Retinal pigment epithelial cell (primary cell): ENCODE data around the gene ZNF407.

Source experiments
- DNase-seq: peaks from one replicate; pipeline ENCODE4 v3.0.0-alpha.2; 2010; ENCODE audit warnings: low read depth
- H3K4me3 ChIP-seq: 2 replicates; pipeline ENCODE4 v1.5.1; 2011; ENCODE audit warnings: mild to moderate bottlenecking, low read length, control low read depth, moderate library complexity
- TF ChIP-seq, protein P1 (sequence below): conservative IDR thresholded peaks from 2 replicates; pipeline ENCODE4 v1.5.1; 2011; ENCODE audit warnings: low read depth, low read length, control low read depth, inconsistent platforms

The ZNF407 gene

GRCh38 chr18:75003039-75003438 is 405.4 kb downstream of the ZNF407 start:
- DNase-seq = no peak
- H3K4me3 ChIP-seq = no peak overlapping the region
- TF ChIP-seq, protein P1, sequence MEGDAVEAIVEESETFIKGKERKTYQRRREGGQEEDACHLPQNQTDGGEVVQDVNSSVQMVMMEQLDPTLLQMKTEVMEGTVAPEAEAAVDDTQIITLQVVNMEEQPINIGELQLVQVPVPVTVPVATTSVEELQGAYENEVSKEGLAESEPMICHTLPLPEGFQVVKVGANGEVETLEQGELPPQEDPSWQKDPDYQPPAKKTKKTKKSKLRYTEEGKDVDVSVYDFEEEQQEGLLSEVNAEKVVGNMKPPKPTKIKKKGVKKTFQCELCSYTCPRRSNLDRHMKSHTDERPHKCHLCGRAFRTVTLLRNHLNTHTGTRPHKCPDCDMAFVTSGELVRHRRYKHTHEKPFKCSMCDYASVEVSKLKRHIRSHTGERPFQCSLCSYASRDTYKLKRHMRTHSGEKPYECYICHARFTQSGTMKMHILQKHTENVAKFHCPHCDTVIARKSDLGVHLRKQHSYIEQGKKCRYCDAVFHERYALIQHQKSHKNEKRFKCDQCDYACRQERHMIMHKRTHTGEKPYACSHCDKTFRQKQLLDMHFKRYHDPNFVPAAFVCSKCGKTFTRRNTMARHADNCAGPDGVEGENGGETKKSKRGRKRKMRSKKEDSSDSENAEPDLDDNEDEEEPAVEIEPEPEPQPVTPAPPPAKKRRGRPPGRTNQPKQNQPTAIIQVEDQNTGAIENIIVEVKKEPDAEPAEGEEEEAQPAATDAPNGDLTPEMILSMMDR = no peak

GRCh38 chr18:75003764-75004690 is 406.4 kb downstream of the ZNF407 start:
- no peak for DNase-seq
- H3K4me3 ChIP-seq = no peak overlapping the region
- TF ChIP-seq, protein P1 = no peak

DNA sequence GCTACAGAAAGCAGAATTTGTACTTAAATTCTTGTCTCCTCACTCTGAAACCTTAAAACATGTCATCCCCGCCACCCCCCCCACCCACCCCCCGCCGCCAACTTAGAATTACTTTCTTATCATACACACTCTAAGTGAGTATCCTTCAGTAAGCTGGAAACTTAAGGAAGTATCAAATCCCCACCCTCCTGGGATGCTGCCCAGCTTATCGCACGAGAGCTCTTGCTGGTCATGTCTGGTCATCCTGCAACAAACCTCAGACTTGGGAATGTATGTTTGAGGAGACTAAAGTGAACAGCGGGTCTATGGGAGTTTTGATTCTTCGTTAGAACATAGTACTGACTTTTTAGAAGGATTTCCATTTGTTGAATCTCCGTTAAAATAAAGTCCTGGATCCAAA is 408.0 kb downstream of the ZNF407 start:
- no peak overlapping the region for H3K4me3 ChIP-seq
- no peak for DNase-seq
- TF ChIP-seq, protein P1 = no peak

DNA sequence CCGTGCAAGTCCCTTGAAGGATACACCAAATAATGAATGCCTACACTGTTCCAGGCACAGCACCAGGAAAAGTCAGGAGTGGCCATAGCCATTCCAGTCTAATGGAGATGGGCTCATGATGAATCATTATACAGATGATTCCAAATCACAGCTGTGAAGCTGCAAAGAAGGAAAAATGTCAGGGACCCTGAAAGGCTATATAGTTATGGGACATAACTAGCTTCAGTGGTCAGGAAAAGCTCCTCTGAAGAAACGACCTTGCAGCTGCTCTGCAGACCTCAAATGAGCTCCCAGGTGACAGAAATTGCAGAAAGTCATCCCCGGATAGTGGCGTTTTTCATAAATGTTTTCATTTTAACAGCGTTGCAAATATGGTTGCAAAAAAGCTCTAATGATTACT is 410.5 kb downstream of the ZNF407 start:
- H3K4me3 ChIP-seq = no peak overlapping the region
- TF ChIP-seq, protein P1 = no peak
- DNase-seq = no peak

DNA sequence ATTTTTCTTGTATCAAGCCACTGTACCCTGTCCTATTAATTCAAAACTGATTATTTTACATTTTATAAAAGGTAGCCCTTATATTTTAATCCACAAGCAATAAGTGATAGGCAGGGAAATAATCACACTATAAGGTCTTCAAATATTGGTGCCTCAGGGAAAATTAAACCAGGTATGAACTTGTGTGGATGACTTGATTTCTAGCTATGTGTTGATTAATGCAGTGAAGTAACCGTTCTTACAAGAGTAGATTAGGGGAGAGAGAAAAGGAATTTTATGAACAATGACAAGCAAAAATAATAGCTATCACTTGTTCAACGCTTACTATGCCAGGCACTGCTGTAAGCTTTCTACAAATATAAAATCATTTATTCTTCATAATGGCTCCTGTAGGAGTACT is 411.6 kb downstream of the ZNF407 start:
- H3K4me3 ChIP-seq = no peak overlapping the region
- DNase-seq = no peak
- TF ChIP-seq, protein P1 = no peak

DNA sequence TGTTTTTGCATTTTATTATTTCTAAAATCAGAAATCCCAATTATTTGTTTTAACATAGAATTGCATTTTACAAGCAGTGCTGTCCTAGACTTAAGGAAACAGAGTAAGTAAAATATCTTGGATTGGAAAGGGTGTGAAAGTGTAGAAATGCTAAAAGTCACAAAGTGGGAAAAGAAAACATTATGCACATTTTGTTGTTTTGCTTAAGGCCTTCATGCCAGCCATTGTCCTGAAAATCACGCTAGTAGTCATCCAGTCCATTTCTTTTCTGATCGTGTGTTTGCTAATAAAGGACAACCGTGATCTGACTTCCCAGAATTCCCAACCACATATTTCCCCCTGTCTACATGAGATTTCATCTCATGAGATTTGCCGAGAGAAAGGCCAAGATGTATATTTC is 412.2 kb downstream of the ZNF407 start:
- TF ChIP-seq, protein P1 = no peak
- DNase-seq = no peak
- no peak overlapping the region for H3K4me3 ChIP-seq

GRCh38 chr18:75010278-75010677 is 412.6 kb downstream of the ZNF407 start:
- no peak for DNase-seq
- TF ChIP-seq, protein P1 = no peak
- no peak overlapping the region for H3K4me3 ChIP-seq
